ENCODE data around the gene LILRB4.
"Not testable (repeated sequence)": the region's sequence is repeated elsewhere in the genome, so short reads cannot be mapped to it uniquely, and the experiment has no call there.

The LILRB4 gene

DNA sequence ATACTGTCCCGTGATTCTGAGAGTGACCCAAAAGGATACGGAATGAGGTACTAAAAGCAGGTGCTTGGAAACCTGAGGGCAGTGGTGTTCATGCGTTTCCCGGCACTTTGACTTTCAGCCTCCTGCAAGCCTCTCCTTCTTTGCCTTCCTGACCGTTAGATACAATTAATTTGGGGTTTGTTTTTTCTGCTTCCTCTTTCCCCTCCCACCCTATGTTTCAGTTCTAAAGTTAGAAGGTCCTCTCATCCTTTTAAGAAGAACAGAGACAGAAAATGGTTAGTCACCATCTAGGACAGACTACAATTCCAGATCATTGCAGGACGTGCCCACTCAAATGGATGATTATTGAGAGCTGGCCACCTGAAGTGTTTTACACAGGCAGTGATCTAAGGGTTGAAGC is 1.8 kb upstream of the LILRB4 start:
- in situ Hi-C loops (cut with HindIII; ENCODE audit: low pct_unique_long_range_greater_than_20kb, low sequenced_read_pairs): no loop called here
- no peak for DNase-seq (ENCODE audit: low read depth in 1 of 2, low spot score in 1 of 2)
- TF ChIP-seq JUND (IDR thresholded peaks at IDR 0.05; ENCODE audit: low read depth): no peak

DNA sequence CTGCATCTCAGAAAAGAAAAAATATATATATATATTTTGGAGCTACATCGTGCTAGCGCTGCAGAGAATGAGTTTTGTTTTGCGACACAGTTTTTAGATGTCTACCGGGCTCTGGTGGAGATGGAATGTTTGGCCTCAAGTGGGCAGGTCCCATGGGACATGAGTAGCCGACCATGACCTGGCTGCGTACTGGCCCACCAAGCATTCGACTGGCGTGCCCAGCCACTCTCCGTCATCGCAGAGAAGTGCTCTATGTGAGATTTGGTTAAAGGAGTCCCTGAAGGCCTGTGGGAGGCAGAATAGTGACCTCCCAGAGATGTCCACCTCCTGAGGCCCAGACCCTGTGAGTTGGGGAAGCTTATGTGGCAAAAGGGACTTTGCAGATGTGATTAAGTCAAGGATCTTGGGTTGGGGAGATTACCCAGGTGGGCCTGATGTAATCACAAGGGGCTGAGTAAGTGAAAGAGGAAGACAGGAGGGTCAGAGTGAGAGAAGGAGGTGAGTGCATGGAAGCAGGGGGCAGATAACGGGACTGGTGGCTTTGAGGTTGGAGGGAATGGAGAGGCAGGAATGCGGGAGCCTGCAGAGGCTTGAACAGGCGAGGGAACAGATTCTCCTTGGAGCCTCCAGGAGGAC is 821 bp upstream of the LILRB4 start:
- no peak for DNase-seq (ENCODE audit: low read depth in 1 of 2, low spot score in 1 of 2)
- in situ Hi-C loops (cut with HindIII; ENCODE audit: low pct_unique_long_range_greater_than_20kb, low sequenced_read_pairs): no loop called here
- no peak for TF ChIP-seq JUND (IDR thresholded peaks at IDR 0.05; ENCODE audit: low read depth)

DNA sequence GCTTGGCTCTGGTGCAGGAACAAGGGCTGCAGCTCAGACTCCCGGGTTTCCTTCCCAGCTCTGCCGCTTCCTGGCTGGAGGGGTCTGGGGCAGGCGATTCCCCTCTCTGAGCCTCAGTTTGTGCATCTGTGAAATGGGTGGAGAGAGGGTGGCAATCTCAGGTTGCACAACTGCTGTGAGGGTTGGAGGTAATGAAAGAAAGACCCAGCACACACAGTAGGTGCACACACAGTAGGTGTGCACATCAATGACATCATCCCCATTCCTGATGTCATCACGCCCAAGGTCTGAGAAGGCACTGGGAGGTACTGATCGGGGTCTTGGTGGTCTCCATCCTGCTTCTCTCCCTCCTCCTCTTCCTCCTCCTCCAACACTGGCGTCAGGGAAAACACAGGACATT is 2.7 kb downstream of the LILRB4 start:
- DNase-seq (ENCODE audit: low read depth in 1 of 2, low spot score in 1 of 2): no peak
- TF ChIP-seq JUND (IDR thresholded peaks at IDR 0.05; ENCODE audit: low read depth): no peak
- in situ Hi-C loops (cut with HindIII; ENCODE audit: low pct_unique_long_range_greater_than_20kb, low sequenced_read_pairs): no loop called here

DNA sequence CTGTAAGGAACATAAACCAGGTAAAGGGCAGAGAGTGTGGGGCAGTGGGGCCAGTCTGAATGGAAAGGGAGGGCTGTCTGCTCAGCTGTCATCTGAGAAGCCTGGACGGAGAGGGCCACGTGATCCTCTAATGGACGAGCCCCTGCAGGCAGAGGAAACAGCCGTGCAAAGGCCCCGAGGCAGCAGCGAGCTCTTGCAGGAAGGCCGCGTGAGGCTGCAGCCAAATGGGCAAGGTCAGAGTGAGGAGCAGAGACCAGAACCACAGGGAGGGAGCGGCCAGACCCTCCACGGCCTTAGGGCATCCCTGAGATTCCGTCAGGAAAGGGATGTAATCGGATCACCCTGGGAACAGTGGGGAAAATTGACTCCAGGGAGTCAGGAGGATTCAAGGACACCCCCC is 4.4 kb downstream of the LILRB4 start:
- TF ChIP-seq JUND (IDR thresholded peaks at IDR 0.05; ENCODE audit: low read depth): no peak
- DNase-seq (ENCODE audit: low read depth in 1 of 2, low spot score in 1 of 2): no peak
- in situ Hi-C loops (cut with HindIII; ENCODE audit: low pct_unique_long_range_greater_than_20kb, low sequenced_read_pairs): no loop called here

DNA sequence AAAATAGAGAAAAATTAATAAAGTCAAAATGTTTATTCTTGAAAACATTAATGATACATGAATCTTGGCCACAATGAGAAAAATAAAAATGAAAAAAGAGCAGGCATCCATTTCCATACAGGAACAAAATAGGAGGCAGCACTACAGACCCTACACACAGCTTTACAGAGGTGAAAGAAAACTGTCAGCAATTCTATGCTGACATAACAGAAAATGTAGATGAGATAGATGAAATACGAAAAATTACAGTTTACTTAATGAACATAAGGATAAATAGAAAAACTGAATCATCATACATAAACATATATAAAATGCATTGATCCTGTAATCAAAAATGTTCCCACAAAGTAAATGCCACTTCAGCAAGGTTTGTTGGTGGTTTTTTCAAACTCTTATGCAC is 5.6 kb downstream of the LILRB4 start:
- in situ Hi-C loops (cut with HindIII; ENCODE audit: low pct_unique_long_range_greater_than_20kb, low sequenced_read_pairs): no loop called here
- TF ChIP-seq JUND (IDR thresholded peaks at IDR 0.05; ENCODE audit: low read depth): no peak
- DNase-seq (ENCODE audit: low read depth in 1 of 2, low spot score in 1 of 2): no peak

DNA sequence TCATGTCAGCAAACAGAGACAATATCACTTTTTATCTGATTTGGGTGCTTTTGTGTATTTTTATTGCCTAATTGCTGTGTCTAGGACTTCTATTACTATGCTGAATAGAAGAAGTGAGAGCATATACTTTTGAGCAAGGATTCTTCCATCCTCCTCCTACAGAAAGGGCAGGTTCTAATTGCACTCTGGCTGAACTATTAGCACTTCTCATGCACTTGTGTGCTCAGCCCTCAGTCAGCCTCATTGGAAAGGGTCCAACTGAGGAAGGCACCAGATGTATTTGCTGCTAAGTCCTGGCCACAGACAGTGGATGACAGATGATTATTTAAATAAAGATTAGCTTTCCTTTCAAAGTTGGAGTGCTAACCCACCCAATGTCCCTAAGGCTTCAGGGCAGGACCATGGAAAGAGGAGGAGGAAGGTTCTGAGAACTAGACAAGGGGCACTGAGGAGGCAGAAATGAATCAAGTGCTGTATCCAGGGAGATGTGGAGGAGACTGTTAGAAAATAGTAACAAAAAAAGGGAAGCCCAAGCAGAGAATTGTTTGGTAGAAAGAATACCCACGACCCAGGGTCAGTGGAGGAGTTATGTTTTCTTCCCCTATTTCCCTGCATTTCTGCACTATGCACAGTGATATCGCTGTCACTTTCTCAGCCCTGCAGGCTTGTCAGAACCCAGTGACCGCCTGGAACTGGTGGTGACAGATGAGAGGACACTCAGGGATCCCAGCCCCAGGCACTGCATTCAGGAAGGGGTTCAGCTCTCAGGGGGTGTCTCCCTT is 8.0 kb downstream of the LILRB4 start:
- in situ Hi-C loops (cut with HindIII; ENCODE audit: low pct_unique_long_range_greater_than_20kb, low sequenced_read_pairs): no loop called here
- no peak for DNase-seq (ENCODE audit: low read depth in 1 of 2, low spot score in 1 of 2)
- TF ChIP-seq JUND (IDR thresholded peaks at IDR 0.05; ENCODE audit: low read depth): no peak

DNA sequence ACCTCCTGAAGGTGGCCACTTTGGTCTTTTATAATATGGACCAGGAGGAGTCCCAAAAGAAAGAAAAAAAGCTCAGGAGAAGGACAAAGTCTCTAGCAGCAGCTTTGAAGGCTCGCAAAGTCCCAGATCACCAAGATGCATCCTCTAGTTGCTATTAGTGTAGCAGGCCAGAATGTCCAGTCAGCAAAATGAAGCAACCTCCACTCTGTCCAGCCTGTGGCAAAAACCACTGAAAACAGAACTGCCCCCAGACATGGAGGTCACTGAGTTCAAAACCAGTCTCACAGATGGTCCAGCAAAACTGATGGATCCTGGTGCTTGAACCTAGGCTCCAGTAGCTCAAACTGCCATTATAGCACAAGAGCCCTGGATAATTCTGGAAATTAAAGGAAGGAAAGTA is 10.4 kb downstream of the LILRB4 start:
- no peak for DNase-seq (ENCODE audit: low read depth in 1 of 2, low spot score in 1 of 2)
- in situ Hi-C loops (cut with HindIII; ENCODE audit: low pct_unique_long_range_greater_than_20kb, low sequenced_read_pairs): no loop called here

DNA sequence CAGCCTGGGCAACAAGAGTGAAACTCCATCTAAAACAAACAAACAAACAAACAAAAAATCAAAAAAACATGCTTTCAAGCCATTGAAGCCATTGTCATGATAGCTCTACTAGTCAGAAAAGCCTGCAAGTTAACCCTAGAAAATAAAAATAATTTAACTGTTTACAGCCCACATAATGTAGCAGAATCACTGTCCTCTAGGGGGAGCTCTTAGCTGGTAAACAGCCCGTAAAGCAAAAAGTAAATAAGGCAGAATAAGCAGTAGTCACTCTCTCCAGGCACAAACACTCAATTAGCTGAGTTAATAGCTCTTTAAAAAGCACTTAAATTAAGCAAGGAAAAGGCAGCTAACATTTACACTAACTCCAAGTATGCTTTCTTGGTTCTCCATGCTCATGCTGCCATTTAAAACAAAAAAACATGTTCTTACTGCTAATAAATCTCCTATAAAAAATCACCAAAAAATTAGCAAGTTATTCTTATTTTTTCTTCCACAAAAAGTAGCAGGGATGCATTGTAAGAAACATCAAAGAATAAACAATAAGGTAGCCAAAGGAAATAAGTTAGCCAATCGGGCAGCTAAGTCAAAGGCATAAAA is 11.3 kb downstream of the LILRB4 start:
- no peak for TF ChIP-seq JUND (IDR thresholded peaks at IDR 0.05; ENCODE audit: low read depth)
- peak in 1 of 2 experiments; percentile 57 for DNase-seq (ENCODE audit: low read depth in 1 of 2, low spot score in 1 of 2)
- in situ Hi-C loops (cut with HindIII; ENCODE audit: low pct_unique_long_range_greater_than_20kb, low sequenced_read_pairs): no loop called here

More for the DNA sequence above, 10.4 kb downstream of the LILRB4 start:
- TF ChIP-seq JUND (IDR thresholded peaks at IDR 0.05; ENCODE audit: low read depth): no peak

DNA sequence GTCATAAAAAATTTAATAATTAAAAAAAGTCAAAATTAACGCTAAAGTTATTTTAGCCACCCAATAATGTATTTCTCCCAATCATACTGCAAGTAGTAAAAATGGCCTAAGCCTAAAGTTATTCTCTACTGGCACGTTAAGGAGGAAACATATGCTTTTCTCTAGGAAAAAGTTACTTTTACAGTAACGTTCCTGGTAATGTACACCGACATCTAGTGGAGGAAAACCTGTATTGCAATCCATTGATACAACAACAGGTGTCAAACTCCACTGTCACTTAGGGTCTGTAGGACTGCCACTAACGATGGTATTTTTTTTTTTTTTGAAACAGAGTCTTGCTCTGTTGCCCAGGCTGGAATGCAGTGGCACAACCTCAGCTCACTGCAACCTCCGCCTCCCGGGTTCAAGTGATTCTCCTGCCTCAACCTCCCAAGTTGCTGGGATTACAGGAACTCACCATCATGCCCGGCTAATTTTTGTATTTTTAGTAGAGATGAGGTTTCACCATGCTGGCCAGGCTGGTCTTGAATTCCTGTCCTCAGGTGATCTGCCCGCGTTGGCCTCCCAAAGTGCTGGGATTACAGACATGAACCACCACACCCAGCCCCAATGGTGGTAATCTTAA is 13.5 kb downstream of the LILRB4 start:
- DNase-seq (ENCODE audit: low read depth in 1 of 2, low spot score in 1 of 2): peak; percentile 8 to 49
- in situ Hi-C loops (cut with HindIII; ENCODE audit: low pct_unique_long_range_greater_than_20kb, low sequenced_read_pairs): not testable (repeated sequence)

DNA sequence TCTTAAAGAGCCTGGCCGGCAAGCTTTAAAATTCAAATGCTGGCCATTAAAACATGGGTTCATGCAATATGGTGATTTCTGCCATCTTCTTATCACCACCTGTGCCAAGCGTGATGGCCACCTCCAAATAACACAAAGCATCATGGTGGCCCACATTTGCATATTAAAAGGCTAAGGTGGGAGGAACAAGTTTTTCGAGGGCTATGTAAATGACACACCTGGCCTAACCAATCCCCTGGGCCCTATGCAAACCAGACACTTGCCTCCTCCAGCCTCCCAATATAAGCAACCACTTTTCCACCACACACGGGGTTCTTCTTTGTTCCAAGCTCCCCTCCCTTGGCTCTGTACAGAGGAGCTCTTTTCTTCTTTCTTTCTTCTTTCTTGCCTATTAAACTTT is 14.4 kb downstream of the LILRB4 start:
- no peak for TF ChIP-seq JUND (IDR thresholded peaks at IDR 0.05; ENCODE audit: low read depth)
- in situ Hi-C loops (cut with HindIII; ENCODE audit: low pct_unique_long_range_greater_than_20kb, low sequenced_read_pairs): no loop called here
- peak in 1 of 2 experiments; percentile 59 for DNase-seq (ENCODE audit: low read depth in 1 of 2, low spot score in 1 of 2)

DNA sequence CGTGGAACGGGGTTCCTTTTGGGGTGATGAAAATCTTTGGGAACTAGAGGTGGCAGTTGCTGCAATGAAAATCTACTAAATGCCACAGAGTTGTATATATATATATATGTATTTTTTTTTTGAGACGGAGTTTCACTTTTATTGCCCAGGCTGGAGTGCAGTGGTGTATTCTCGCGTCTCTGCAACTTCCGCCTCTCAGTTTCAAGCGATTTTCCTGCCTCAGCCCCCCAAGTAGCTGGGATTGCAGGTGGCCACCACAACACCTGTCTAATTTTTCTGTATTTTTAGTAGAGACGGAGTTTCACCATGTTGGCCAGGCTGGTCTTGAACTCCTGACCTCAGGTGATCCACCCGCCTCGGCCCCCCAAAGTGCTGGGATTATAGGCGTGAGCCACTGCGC is 18.8 kb downstream of the LILRB4 start:
- DNase-seq (ENCODE audit: low read depth in 1 of 2, low spot score in 1 of 2); in situ Hi-C loops (cut with HindIII; ENCODE audit: low pct_unique_long_range_greater_than_20kb, low sequenced_read_pairs): not testable (repeated sequence)

DNA sequence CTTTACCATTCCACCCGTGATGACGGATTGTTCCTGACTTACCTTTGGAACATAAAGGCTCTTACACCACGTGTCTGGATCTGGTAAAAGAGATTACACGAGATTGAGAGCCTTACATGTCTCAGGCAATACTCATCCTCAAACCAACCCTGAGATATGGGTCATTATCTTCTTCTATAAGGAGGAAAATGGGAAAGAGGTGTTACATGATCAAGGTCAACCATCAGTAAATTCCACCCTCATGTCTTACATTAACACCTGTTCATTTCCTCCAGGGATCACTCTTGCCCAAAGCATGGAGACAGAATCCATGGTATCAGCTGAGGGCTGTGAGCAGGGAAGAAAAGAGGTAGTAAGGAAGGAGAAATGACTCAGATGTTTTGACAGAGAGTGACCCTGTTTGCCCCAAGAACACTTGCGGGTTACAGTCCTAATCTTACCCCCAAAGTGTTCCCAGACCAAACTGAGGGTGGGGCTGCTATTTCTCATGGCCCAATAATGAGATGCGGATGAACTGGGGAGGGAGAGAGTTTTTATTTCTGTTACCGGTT is 19.6 kb downstream of the LILRB4 start:
- TF ChIP-seq JUND (IDR thresholded peaks at IDR 0.05; ENCODE audit: low read depth): no peak
- DNase-seq (ENCODE audit: low read depth in 1 of 2, low spot score in 1 of 2): no peak
- in situ Hi-C loops (cut with HindIII; ENCODE audit: low pct_unique_long_range_greater_than_20kb, low sequenced_read_pairs): no loop called here

DNA sequence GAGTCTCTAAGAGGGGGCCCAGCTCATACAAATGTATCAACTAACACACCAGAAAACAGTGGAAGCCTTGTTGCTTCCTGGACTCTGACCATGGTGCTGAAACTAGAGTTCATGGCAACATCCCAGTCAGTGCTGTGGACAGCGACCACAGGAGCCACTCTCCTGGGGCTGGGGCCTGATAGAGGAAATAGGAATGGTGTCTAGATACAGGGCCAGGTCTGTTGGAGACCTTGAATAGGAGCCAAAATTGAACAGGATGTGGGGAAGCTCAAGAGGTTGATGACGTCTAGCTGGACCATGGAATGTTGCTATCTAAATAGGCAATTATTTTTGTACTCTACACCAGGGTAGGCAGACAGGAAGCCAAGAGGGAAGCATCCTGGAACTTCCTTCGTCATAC is 21.7 kb downstream of the LILRB4 start:
- no peak for TF ChIP-seq JUND (IDR thresholded peaks at IDR 0.05; ENCODE audit: low read depth)
- DNase-seq (ENCODE audit: low read depth in 1 of 2, low spot score in 1 of 2): peak; percentile 27 to 84
- in situ Hi-C loops (cut with HindIII; ENCODE audit: low pct_unique_long_range_greater_than_20kb, low sequenced_read_pairs): no loop called here

Data from T47D (cell line).